Activated T-cell treated with anti-CD3 and anti-CD28 coated beads for 48 hours (primary cell): ENCODE data around the gene KCNQ1.

Source experiments
- DNase-seq: peaks from one replicate; pipeline ENCODE4 v3.0.0-alpha.2; 2020; ENCODE audit warnings: low read depth

Gene KCNQ1

GRCh38 chr11:2883979-2884815 lies 439.4 kb downstream of the KCNQ1 start:
- DNase-seq: no peak

- DNase-seq: no peak
These were observed 440.3 kb downstream of the KCNQ1 start for GRCh38 chr11:2885017-2885677.

DNA sequence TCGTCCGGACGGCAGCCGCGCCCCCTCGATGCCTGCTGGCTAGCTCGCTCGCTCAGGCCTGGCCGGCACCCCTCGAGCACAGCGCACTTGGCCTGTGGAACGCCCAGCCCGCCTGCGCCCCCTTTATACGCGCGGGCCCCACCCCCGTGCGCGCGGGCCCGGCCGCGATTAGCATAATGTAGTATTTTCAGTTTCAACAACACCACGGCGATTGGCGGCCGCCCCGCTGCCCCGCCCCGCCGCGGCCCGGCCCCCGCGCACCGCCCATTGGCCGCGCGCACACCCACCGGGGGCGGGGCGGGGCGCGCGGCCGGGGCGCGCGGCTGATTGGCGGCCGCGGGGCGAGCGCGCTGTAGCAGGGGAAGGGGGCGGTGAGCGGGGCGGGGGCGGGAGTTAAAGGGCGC lies 440.9 kb downstream of the KCNQ1 start, which contains the start of gene CDKN1C:
TSS of gene CDKN1C (minus strand) at position 98 of the 404 bp plus-strand sequence. CDS start 319 bp downstream, outside the sequence.
- peak; percentile 76 for DNase-seq

DNA sequence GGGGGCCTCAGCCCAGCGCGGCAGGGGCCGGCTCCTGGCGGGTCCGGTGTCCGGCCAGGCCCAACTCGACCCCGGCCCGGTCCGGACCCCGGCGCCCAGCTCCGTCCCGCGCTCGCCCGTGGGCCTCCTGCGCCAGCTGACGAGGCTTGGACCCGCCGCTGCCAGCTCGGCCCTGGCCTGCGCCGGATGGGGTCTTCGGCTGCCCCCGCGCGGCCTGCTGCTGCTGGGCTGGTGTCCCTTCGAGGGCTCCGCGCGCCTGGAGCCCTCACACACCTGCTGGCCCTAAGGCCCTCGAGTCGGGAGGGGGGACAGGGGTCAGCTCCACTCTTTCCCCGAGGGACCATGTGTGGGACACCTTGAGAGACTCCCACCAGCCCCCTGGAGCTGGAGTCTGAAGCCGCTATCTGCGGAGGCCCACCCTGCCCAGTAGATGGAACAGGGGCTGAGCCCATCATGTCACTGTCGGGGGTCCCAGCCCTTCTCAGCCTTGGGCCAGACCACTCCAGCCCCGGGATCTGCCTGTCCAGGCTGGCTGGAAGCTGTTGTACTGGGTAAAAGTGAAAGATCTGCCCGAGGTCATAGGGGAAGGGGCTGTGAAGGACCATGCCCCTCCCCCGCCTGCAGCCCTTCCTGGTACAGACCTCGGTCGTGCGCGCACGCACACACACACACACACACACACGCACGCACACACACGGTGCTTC lies 441.5 kb downstream of the KCNQ1 start:
- DNase-seq: no peak

GRCh38 chr11:2886936-2887335 lies 442.1 kb downstream of the KCNQ1 start:
- DNase-seq: no peak

GRCh38 chr11:2887515-2888195 lies 442.8 kb downstream of the KCNQ1 start:
- no peak for DNase-seq

DNA sequence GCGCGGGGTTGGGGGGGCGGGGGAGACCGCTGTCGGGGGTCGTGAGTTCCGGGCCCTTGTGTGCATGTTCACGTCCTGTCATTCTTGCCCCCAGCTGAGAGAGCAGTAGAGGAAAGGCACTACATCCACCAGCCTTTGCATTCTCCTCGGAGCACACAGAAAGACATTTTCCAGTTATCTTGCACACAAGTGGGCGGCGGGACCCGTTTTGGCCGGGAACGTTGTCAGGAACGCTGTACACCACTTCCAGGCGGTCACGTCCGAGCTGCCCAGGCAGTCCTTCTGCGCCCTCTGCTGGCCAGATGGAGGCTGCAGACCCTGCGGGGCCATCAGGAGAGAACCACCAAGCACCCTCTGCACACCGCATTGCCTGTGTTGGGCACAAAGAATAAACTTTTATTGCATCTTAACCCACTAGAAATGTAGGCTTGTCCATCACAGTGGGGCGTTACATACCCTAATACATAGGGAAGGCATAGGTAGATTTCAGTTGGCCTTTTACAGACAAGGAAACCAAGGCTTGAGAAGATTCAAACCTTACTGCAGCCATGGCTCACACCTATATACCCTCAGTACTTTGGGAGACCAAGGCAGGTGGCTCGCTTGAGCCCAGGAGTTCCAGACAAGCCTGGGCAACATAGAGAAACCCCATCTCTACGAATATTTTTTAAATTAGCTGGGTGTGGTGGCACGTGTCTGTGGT lies 443.6 kb downstream of the KCNQ1 start:
- peak; percentile 80 for DNase-seq

- no peak for DNase-seq
These were observed 444.8 kb downstream of the KCNQ1 start for GRCh38 chr11:2889362-2890273.

GRCh38 chr11:2890466-2891294 lies 445.9 kb downstream of the KCNQ1 start:
- no peak for DNase-seq

- no peak for DNase-seq
These were observed 446.8 kb downstream of the KCNQ1 start for GRCh38 chr11:2891326-2892214.

DNA sequence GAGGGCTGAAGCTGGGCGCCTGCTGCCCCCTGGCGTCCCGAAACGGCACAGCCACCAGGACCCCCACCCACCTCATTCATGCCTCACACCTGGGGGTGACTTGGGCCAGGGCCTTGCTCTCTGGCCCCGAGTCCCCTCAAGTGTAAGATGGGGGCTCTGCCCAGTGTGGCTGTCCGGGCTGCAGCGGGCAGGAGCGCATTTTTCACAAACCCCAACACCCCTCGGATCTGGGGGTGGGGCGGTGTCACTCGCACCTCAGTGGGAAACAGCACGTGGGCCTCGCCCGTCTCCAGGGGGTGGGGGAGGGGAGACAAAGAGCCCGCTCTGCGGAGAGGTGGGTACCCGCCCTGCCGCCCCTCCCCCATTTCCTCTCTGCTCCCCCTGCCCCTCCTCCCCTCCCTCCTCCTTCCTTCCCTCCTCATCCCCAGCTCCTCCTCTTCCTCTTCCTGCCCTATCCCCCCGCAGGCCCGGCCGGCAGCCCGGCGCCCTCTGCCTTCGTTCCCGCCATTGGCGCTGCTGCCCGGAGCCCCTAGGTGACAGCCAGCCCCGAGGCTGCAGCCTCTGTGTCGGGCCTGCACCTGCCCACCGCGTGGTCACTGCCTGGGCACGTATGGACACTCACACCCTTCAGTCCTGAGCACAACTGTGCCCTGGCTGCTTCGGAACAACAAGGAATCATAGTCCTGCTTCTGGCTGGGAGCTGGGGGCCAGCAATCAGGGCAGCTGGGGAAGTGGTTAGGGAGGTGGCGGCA lies 447.6 kb downstream of the KCNQ1 start:
- DNase-seq: peak; percentile 59

- DNase-seq: peak; percentile 47
These were observed 448.2 kb downstream of the KCNQ1 start for GRCh38 chr11:2892967-2893528.

DNA sequence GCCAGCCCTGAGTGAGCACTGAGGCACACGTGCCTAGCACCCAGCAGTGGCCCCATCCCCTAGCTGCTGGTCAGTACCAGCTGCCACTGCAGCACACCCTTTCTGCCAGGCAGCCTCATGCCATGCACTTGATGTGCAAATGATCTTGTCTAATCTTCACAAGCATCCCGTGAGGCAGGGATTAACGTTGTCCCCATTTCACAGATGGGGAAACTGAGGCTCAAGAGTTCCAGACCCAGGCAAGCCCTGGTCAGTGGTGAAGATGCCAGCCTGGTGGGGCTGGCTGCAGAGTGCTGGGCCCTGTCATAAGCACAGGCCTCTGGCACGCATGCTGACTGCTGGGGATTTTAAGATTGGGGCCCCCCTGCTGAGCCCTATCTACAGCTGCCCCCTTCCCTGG lies 449.1 kb downstream of the KCNQ1 start:
- no peak for DNase-seq

GRCh38 chr11:2896047-2896446 lies 451.2 kb downstream of the KCNQ1 start:
- DNase-seq: no peak

DNA sequence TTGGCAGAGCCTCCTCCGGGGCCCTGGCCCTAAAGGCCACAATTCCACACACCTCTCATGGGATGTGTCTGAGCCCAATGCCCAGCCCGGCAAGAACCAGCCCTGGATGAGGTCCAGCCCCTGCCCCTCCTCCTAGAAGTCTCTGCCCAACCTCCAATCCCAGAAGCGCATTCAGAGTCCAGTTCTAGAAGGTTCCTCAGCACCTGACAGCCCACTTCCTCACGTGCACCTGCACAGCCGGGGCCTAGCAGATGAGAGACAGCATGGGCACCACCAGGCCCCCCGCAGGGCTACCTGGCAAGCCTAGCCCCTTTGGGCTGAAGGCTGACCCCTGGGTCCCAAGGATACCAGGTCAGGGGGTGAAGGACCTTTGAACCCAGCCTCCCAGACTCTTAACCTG lies 452.2 kb downstream of the KCNQ1 start:
- no peak for DNase-seq

DNA sequence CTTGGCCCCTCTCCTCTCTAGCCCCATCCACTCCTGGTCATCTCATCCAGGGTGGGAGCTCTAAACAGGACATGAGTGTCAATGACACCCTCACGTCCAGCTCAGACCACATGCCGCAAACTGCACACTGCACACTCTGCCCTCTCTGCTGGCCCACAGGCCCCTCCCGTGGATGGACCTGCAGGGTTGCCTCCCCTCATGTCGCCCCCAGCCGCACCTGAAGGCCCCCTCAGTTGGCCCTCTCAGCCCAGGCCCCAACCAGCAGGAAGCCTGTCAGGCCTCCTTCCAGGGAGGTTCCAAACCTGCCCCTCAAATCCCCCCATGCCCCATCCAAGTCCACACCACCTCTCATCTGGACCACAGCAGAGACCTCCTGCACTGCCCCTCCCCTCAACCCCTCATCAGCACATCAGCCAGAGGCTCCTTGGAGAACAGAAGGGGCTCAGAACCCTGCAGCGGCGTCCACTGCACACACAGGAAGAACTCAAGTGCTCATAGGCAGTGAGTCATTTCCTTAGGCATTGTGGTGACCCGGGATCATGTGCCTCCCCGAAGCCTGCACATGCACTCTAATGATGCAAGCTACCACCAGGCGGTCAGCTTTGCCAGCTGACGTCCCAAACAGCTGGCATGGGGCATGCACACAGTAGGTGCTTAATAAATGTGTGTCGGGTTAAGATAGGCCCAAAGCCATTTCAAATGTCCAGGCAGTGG lies 453.7 kb downstream of the KCNQ1 start:
- DNase-seq: peak; percentile 45
